Measurements from ENCODE around the gene OR4C13. TPM values are rescaled to one million over a fixed set of nuclear protein-coding genes. Genes with fewer than 3 reads are reported as not detected.
"Not testable (repeated sequence)": the region's sequence is repeated elsewhere in the genome, so short reads cannot be mapped to it uniquely, and the experiment has no call there.

The OR4C13 gene
- not detected in 2 replicates for total RNA-seq
- long read RNA-seq: 0 reads

DNA sequence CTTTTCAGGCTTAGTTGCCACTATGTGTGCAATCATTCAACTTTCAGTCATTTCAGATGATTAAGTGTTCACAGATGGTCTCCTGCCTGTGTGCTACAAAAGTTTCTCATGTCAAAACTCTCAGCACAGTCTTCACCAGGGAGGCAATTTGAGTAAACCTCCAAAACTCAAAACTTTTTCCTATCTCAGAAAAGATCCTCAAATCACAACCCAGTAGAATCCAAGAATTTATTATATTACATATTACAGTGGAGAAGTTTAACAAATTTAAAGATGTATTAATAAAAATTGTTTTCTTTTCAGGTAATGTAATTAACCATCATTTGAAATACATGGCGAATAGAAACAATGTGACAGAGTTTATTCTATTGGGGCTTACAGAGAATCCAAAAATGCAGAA lies at the start of gene OR4C13:
TSS of gene OR4C13 (plus strand) at position 301 of the 400 bp plus-strand sequence. CDS start at position 333, 32 bp downstream.
- no peak for DNase-seq (ENCODE audit: low read depth, low spot score)
- H3K27me3 Mint-ChIP-seq (ENCODE audit: low read depth): no peaks in the 10 kb centered on the region
- peaks cover 20% of the 10 kb centered on the region for H3K9me3 Mint-ChIP-seq
- TF ChIP-seq, protein P1, sequence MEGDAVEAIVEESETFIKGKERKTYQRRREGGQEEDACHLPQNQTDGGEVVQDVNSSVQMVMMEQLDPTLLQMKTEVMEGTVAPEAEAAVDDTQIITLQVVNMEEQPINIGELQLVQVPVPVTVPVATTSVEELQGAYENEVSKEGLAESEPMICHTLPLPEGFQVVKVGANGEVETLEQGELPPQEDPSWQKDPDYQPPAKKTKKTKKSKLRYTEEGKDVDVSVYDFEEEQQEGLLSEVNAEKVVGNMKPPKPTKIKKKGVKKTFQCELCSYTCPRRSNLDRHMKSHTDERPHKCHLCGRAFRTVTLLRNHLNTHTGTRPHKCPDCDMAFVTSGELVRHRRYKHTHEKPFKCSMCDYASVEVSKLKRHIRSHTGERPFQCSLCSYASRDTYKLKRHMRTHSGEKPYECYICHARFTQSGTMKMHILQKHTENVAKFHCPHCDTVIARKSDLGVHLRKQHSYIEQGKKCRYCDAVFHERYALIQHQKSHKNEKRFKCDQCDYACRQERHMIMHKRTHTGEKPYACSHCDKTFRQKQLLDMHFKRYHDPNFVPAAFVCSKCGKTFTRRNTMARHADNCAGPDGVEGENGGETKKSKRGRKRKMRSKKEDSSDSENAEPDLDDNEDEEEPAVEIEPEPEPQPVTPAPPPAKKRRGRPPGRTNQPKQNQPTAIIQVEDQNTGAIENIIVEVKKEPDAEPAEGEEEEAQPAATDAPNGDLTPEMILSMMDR (conservative IDR thresholded peaks at IDR 0.05): no peak
- no peaks in the 10 kb centered on the region for H3K4me1 Mint-ChIP-seq
- peaks cover 3% of the 10 kb centered on the region for H3K36me3 Mint-ChIP-seq (ENCODE audit: low read depth)
- H3K27ac Mint-ChIP-seq (ENCODE audit: unreplicated experiment): no peak within 1 kb of the TSS
- no peak within 1 kb of the TSS for H3K4me3 Mint-ChIP-seq

DNA sequence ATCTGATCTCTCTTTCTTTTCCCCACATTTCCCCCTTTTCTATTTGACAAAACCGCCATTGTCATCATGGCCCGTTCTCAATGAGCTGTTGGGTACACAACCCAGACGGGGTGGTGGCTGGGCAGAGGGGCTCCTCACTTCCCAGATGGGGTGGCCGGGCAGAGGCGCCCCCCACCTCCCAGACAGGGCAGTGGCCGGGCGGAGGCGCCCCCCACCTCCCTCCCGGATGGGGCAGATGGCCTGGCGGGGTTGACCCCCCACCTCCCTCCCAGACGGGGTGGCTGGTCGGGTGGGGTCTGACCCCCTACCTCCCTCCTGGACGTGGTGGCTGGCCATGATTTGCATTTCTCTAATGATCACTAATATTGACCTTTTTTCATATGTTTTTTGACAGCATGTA lies 40.7 kb upstream of the OR4C13 start:
- not testable (repeated sequence) for H3K27ac Mint-ChIP-seq (ENCODE audit: unreplicated experiment); H3K27me3 Mint-ChIP-seq (ENCODE audit: low read depth); DNase-seq (ENCODE audit: low read depth, low spot score); H3K4me1 Mint-ChIP-seq; H3K4me3 Mint-ChIP-seq; H3K36me3 Mint-ChIP-seq (ENCODE audit: low read depth)
- H3K9me3 Mint-ChIP-seq: peaks cover 13% of the 10 kb centered on the region

DNA sequence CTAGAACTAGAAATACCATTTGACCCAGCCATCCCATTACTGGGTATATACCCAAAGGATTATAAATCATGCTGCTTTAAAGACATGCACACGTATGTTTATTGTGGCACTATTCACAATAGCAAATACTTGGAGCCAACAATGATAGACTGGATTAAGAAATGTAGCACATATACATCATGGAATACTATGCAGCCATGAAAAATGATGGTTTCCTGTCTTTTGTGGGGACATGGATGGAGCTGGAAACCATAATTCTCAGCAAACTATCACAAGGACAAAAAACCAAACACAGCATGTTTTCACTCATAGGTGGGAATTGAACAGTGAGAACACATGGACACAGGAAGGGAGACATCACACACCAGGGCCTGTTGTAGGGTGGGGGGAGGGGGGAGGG lies 3.5 kb upstream of the OR4C13 start:
- H3K27ac Mint-ChIP-seq (ENCODE audit: unreplicated experiment); H3K27me3 Mint-ChIP-seq (ENCODE audit: low read depth); H3K4me3 Mint-ChIP-seq; DNase-seq (ENCODE audit: low read depth, low spot score); H3K36me3 Mint-ChIP-seq (ENCODE audit: low read depth); H3K4me1 Mint-ChIP-seq: not testable (repeated sequence)
- H3K9me3 Mint-ChIP-seq: peaks cover 21% of the 10 kb centered on the region

DNA sequence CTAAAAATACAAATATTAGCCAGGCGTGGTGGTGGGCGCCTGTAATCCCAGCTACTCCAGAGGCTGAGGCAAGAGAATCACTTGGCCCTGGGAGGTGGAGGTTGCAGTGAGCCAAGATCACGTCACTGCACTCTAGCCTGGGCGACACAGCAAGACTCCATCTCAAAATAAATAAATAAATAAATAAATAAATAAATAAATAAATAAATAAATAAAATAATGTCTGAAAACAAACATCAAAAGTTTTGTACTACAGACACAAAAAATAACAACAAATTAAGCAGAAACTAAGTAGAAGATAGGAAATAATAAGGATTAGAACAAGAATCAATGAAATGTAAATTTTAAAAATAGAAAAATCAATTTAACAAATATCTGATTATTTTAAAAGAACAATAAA lies 21.2 kb downstream of the OR4C13 start:
- DNase-seq (ENCODE audit: low read depth, low spot score); H3K4me3 Mint-ChIP-seq; H3K4me1 Mint-ChIP-seq; H3K27me3 Mint-ChIP-seq (ENCODE audit: low read depth); H3K27ac Mint-ChIP-seq (ENCODE audit: unreplicated experiment); H3K36me3 Mint-ChIP-seq (ENCODE audit: low read depth): not testable (repeated sequence)
- peaks cover 20% of the 10 kb centered on the region for H3K9me3 Mint-ChIP-seq

DNA sequence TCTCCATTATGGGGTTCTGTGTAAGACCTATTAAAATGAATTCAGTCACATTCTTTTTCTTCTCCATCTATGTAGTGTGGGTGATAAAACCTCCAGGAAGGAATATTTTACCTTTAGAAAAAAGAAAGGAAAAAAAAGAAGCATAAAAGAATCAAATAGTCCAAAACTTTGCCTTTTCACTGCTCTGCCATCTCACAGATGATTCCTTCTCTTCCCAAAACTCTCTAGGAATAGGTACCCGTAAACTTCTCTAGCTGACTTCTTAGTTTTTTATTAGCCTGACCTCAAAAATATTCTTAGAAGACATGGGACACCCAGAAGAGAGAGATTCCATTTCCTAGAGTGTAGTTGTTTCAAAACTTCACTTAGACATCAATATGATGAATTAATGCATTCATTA lies 30.2 kb downstream of the OR4C13 start, which contains the start of gene OR4C12:
TSS of gene OR4C12 (minus strand) at position 101 of the 400 bp plus-strand sequence. CDS start at position 67, 34 bp downstream.
- H3K36me3 Mint-ChIP-seq (ENCODE audit: low read depth); DNase-seq (ENCODE audit: low read depth, low spot score); H3K4me1 Mint-ChIP-seq; H3K4me3 Mint-ChIP-seq; H3K27me3 Mint-ChIP-seq (ENCODE audit: low read depth); H3K27ac Mint-ChIP-seq (ENCODE audit: unreplicated experiment): not testable (repeated sequence)
- H3K9me3 Mint-ChIP-seq: peaks cover 21% of the 10 kb centered on the region

DNA sequence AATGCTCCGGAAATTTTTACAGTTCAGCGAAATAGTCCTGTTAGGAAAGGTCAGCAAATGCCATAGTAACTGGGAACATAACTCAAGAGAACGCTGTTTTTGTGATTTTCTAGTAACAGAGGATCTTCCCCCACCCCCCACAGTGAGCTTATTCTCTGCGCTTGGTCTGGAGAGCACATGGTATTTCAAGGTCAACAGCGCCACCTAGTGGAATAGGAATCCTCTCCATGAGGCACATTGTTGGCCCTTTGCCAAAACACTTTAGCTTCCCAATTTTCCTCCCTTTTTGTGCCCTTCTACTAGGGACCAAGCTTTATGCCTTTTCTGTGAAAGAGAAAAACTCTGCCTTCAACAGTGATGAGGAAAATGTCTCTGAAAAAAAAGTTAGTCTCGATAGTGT lies 43.4 kb downstream of the OR4C13 start:
- Mint-ChIP-seq H3K27ac (ENCODE audit: unreplicated experiment) (no peak overlapping the region), H3K9me3 (peaks cover 11% of the 10 kb centered on the region), H3K4me3 (no peak overlapping the region), H3K4me1 (no peaks in the 10 kb centered on the region), H3K36me3 (ENCODE audit: low read depth) (peaks cover 3% of the 10 kb centered on the region), H3K27me3 (ENCODE audit: low read depth) (no peaks in the 10 kb centered on the region)
- DNase-seq (ENCODE audit: low read depth, low spot score): no peak
- TF ChIP-seq, protein P1 (conservative IDR thresholded peaks at IDR 0.05): peak; percentile 47

Other genes with a start within 250 kb of the OR4C13 start
- not detected in 2 replicates for gene OR4C12, start 30.1 kb downstream of the OR4C13 start, total RNA-seq
- not detected in 2 replicates for gene OR4C45, start 80.5 kb downstream of the OR4C13 start, total RNA-seq